ENCODE data around the gene UBN2.

GRCh38 chr7:139218173-139218572 is 12.9 kb upstream of the UBN2 start:
- no peak for TF ChIP-seq CTCF (IDR thresholded peaks at IDR 0.05)
- no peak for TF ChIP-seq POLR2A (IDR thresholded peaks at IDR 0.05)

All from thyroid gland (tissue), 4 donors.